Neuron (in vitro differentiated cells): ENCODE data around the gene PPP1R9B.

Experiments used
- H2AFZ ChIP-seq: one replicate; pipeline ENCODE4 v1.6.1; 2013; ENCODE audit warnings: low read depth, mild to moderate bottlenecking, inconsistent platforms, low read length, moderate library complexity
- H3K27me3 ChIP-seq: one replicate; pipeline ENCODE4 v1.6.1; 2013; ENCODE audit warnings: low read length; ENCODE audit not compliant: insufficient read depth
- H3K36me3 ChIP-seq: one replicate; pipeline ENCODE4 v1.6.1; 2013; ENCODE audit warnings: low read length; ENCODE audit not compliant: insufficient read depth
- H3K4me1 ChIP-seq: one replicate; pipeline ENCODE4 v1.6.1; 2013; ENCODE audit warnings: low read length; ENCODE audit not compliant: insufficient read depth
- H3K4me3 ChIP-seq: 2 replicates; pipeline ENCODE4 v1.5.1; 2013; ENCODE audit warnings: mild to moderate bottlenecking, low read length, moderate library complexity
- H3K9me3 ChIP-seq: one replicate; pipeline ENCODE4 v1.6.1; 2013; ENCODE audit warnings: low read length

PPP1R9B gene

DNA sequence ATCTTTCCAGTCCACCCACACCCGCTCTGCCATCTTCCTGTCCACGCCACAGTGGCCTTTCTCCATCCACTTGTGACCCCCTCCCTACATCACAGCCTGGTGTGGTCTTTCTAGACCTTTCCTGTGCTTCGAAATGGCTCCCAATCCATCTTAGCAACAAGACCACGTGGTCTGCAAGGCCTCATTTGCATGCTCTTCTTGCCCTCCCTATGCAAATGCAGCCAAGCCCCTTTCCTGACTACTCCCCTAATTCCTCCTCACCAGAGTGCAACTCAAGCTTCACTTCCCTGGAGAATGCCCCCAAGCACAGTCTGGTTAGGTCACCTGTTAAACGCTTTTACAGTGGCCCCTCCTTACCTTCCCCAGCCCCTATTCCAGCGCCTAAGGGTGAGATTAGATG is 6.1 kb downstream of the PPP1R9B start:
- Histone ChIP-seq H3K36me3 (peaks cover 48% of the 10 kb centered on the region), H3K9me3 (no peaks in the 10 kb centered on the region), H3K4me3 (no peak overlapping the region), H2AFZ (no peak overlapping the region), H3K27me3 (no peaks in the 10 kb centered on the region), H3K4me1 (peaks cover 29% of the 10 kb centered on the region)

DNA sequence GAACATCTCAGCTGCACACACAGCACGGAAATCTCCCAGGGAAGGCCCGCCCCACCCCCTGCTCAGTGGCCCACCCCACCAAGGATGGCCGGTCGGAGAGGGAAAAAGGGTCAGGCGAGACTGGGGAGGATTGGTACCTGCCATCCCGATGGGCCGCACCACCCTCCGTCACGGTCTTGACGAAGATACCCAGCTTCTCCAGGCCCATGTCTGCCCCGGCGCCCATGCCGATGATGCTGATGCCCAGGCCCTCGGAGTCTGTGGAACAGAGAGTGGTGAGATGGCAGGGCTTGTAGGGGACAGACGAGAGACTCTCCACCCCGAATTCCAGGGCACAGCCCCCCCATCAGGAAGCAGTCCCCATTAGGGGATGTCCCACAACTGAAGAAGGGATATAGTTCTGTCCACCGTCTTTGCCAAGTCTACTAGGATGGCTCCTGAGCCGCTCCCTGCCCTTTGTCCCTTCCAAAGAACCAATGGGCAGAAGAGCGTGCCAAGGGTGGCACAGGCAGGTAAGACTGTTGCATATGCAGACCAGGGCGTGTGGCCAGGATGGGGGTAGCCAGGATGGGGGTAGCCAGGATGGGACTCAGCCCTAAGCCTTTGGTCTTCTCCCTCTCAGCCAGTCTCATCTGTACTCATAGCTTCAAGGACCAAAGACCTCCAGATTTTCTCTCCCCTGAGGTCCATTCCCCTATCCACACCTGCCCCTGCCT is 6.9 kb downstream of the PPP1R9B start:
- H3K4me3 ChIP-seq = no peak overlapping the region
- peaks cover 23% of the 10 kb centered on the region for H3K4me1 ChIP-seq
- peaks cover 55% of the 10 kb centered on the region for H3K36me3 ChIP-seq
- no peaks in the 10 kb centered on the region for H3K9me3 ChIP-seq
- no peaks in the 10 kb centered on the region for H3K27me3 ChIP-seq
- no peak overlapping the region for H2AFZ ChIP-seq

DNA sequence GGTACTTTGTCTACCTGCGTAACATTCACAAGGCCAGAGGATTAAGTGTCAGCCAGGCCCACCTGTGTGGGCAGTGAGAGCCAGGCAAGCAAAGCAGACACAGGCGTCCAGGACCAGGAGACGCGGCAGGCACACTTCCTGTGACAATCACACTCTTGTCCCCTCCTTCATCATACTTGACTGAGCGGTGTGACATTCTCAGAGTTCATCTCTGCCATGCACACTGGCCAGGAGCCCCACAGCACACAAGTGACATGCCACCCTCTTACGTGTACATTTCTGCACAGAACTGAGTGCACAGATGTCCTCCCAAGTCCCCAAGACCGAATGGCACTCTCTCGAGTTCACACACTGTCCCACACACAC is 8.7 kb downstream of the PPP1R9B start:
- Histone ChIP-seq H3K4me3 (no peak overlapping the region), H3K9me3 (no peaks in the 10 kb centered on the region), H2AFZ (no peak overlapping the region), H3K36me3 (peaks cover 72% of the 10 kb centered on the region), H3K27me3 (no peaks in the 10 kb centered on the region), H3K4me1 (peaks cover 5% of the 10 kb centered on the region)

DNA sequence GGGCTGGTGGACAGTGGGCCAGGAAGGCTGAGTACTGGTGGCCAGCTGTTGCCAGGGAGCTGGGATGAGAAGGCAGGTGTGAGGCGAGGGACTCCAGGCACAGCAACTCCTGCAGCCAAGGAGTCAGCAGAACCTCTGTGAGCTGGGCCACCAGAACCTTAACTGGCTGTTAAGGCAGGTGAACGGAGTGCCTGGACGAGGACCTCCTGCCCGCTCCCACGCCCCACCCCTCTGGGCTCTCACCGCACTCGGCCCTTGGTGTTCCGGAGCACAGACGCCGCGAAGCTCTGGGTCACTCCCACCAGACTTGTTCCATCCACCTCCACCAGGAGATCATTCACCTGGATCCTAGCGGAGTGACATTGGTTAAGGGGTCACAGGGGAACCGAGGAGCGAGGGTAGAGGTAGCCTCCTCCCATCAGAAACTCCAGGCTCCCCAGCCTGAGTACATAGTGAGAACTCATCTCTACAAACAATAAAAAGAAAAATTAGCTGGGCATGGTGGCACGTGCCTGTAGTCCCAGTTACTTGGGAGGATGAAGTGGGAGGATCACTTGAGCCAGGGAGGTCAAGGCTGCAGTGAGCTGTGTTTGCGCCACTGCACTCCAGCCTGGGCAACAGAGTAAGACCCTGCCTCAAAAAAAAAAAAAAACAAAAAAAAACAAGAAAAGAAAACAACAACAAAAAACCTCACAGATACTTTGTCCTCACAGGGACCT is 9.3 kb downstream of the PPP1R9B start:
- H3K36me3 ChIP-seq = peaks cover 77% of the 10 kb centered on the region
- no peak overlapping the region for H3K4me3 ChIP-seq
- no peaks in the 10 kb centered on the region for H3K4me1 ChIP-seq
- no peaks in the 10 kb centered on the region for H3K27me3 ChIP-seq
- H3K9me3 ChIP-seq = no peaks in the 10 kb centered on the region
- no peak overlapping the region for H2AFZ ChIP-seq

DNA sequence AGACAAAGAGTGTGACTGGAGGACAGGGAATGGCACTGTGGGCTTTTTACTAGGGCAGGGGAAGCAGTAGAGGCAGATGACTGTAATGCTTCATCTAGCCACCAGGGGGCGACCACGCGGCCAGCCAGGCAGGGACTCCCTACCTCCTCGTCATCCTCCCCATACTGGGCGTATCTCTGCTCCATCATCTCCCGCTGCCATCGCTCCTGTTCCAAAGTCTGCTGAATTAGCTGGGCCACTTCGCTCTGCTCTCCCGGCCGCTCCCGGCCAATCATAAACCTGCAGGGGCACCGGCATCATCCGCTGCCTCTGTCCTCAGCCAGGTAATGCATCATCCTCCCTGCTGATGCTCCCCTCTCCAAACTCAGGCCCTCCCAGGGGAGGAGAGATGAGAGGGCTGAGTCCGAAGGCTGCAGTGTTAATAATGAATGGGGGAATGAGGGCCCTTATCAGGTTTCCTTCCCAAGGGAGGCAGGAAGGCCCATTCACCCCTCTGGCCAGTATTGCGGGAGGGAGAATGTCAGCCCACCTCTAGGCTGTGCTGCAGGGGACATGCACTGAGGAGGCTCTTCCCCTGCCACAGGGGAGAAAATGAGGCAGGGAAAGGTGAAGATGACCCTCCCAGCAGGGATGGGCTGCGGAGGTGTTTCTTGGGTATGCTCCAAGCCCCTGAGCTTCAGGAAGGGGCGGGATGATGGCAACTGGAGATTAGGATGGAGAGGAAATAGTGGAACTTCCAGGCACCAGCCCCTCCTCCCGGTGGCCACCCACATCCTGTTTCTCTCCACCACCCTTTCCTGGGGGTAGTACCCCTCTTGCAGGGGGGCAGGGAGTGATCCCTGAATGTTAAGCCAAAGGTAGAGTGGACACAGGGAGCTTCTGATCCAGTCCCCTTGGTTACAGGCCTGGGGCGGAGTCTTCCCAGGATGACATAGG is 10.3 kb downstream of the PPP1R9B start:
- no peaks in the 10 kb centered on the region for H3K27me3 ChIP-seq
- no peaks in the 10 kb centered on the region for H3K9me3 ChIP-seq
- H3K4me3 ChIP-seq = no peak overlapping the region
- H2AFZ ChIP-seq = no peak overlapping the region
- H3K4me1 ChIP-seq = no peaks in the 10 kb centered on the region
- peaks cover 85% of the 10 kb centered on the region for H3K36me3 ChIP-seq

DNA sequence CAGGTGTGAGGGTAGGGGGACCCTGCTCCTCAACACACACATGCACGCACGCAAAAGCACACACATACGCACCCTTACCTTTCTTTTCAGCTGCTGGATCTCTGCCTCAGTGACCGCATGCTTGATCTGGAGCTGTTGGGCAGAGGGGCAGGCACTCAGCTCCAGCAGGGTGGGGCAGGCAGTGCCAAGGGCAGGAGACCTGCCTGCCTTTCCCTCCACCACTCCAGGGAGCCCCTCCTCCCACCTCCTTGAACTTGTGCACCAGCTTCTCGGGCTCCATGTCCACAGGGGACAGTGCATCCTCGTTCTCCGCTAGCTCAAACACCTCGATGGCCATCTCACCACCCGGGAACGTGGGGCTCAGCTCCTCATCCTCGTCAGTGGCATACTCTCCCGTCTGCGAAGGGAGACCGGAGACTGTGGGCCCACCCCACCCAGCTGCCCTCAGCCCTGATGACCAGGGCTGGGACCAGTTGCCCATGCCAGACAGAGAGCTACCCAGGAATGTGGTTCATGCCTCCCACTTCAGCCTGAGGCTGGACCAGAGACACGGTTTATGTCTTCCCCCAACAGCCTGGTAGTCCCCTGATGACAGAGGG is 11.2 kb downstream of the PPP1R9B start:
- H3K4me3 ChIP-seq = no peak overlapping the region
- peaks cover 1% of the 10 kb centered on the region for H3K4me1 ChIP-seq
- H3K9me3 ChIP-seq = no peaks in the 10 kb centered on the region
- H2AFZ ChIP-seq = no peak overlapping the region
- H3K27me3 ChIP-seq = no peaks in the 10 kb centered on the region
- peaks cover 83% of the 10 kb centered on the region for H3K36me3 ChIP-seq

DNA sequence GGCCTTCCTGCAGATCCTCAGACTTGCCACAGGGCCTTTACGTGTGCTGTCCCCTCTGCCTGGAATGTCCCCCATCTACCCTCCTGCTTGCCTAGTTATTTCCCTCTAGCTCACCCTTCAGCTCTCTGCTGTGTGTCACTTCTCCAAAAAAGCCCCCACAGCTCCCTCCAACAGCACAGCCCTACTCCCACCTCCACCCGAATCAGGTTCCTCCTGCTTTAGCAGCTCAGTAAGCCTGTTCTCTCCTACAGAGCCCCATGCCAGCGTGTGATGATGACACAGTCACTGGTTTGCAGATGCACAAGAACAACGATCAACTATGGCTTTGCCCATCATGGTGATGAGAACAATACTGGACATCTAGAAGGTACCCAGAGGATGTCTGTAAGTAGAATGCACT is 13.4 kb downstream of the PPP1R9B start:
- no peak overlapping the region for H3K4me3 ChIP-seq
- no peak overlapping the region for H2AFZ ChIP-seq
- no peaks in the 10 kb centered on the region for H3K27me3 ChIP-seq
- H3K36me3 ChIP-seq = peaks cover 62% of the 10 kb centered on the region
- peaks cover 3% of the 10 kb centered on the region for H3K4me1 ChIP-seq
- no peaks in the 10 kb centered on the region for H3K9me3 ChIP-seq

DNA sequence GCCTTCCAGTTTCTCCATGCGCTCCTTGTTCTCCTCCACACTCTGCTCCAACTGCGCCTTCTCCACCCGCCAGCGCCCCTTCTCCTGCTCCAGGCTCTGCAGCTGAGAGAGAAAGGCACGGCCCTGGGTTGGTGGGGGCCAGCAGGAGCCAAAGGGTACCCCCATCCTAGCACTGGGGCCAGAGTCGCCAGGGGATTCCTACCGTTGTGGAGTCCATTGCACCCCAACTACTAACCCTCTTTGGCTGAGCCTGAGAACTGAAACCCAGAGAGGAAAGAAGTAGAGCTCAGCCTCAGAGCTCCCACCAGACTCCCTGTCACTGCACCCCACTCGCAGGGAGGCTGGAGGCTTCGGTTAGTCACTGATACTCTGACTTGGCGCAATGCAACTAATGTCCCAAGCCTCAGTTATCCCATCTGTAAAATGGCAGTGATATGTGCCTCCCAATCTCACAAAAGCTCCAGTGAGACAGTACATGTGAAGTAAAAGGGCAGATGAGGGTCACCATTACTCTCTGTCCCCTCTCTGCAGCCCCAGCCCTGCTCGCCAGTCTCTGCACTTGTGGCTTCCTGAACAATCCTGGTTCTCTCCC is 14.3 kb downstream of the PPP1R9B start:
- H3K9me3 ChIP-seq = no peaks in the 10 kb centered on the region
- H3K4me3 ChIP-seq = no peak overlapping the region
- H2AFZ ChIP-seq = no peak overlapping the region
- H3K36me3 ChIP-seq = peaks cover 56% of the 10 kb centered on the region
- peaks cover 3% of the 10 kb centered on the region for H3K4me1 ChIP-seq
- no peaks in the 10 kb centered on the region for H3K27me3 ChIP-seq

DNA sequence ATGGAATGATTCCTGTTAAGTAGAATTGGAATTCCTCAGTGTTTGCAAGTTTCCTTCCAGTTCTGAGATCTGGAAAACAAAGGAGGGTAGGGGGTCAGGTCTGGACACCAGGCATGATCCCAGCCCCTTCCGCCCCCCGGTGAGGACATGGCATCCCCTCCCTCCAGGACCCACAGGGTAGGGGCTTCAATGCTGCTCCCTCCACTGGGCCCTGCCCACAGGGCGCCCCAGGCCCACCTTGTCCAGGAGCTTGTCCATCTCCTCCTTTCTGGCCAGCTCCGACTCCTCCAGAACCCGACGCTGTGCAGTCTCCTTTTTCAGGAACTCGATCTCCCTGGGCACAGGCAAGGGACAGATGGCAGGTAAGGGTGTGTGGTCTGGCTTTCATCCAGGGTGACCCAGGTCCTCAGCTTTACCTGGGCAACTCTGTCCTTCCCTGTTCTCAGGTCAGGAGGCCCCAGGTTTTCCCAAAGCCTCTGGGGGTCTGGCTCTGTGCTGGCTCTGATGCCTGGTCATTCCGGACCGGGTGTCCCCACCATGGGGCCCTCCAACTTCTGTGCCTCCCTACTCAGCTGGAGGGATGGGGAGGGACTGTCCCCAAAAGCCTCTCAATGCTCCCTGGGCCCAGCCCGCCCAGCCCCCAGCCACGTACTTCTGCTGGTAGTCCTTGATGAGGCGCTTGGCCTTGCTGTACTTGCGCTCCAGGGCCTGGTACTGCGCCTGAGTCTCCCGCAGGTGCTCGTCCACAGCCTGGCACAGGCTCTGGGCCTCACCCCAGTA is 15.0 kb downstream of the PPP1R9B start:
- Histone ChIP-seq H3K9me3 (no peaks in the 10 kb centered on the region), H3K4me3 (no peak overlapping the region), H2AFZ (no peak overlapping the region), H3K27me3 (no peaks in the 10 kb centered on the region), H3K4me1 (peaks cover 9% of the 10 kb centered on the region), H3K36me3 (peaks cover 50% of the 10 kb centered on the region)

DNA sequence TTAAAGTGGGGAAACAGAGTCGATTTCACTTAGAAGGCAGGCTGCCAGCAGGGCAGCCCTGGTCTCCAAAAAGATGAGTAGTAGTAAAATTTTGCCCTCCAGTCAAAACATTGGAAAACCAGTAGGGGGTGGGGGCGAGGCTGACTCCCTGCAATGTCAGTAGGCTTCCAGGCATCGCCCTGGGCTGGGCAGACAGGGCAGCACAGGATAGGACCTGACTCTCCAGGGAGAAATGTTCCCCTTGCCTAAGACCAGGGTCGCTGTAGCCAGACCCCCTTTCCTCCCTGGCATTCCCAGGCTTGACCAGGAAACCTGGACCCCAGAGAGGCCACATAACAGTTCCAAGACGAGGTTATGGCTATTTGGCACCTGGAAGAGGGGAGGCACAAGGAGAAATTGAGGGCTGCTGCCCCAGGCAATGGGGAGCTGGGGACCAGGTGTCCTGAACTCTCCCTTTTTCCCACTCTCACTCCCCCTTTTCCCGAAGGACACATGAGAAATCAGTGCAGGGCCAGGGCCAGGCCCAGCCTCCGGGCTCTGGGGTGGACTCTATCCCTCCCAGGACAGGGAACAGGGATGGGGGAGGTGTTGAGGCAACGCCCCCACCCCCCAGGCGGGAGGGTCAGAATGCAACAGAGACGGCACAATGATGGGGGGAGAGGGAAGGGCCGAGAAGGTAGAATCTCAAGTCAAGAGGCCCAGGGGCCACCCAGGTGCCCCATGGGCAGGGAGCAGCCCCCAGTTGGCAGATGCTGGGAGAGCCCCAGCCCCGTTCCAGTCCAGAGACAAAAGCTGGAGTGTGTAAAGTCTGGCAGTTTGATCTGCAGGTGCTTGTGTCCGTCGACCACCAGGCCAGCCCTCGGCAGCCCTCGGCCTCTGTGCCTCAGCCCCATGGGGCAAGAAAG is 16.0 kb downstream of the PPP1R9B start:
- Histone ChIP-seq H3K27me3 (no peaks in the 10 kb centered on the region), H3K4me3 (no peak overlapping the region), H3K36me3 (peaks cover 42% of the 10 kb centered on the region), H2AFZ (no peak overlapping the region), H3K9me3 (no peaks in the 10 kb centered on the region), H3K4me1 (peaks cover 9% of the 10 kb centered on the region)

DNA sequence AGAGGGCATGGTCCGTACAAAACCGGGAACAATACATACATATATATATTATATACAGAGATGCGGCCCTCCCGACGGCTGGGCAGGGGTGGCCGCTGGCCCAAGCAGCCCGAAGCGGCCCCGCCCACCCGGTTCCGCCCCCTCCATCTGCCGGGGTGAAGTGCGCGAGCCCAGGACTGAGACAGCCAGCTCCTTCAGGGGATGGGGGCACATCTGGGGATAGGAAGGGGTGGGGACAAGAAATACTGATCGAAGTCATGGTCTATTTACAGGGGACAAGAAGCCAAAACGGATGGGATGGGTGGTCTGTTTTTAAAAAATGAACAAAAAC is 16.7 kb downstream of the PPP1R9B start:
- Histone ChIP-seq H3K4me1 (peaks cover 12% of the 10 kb centered on the region), H3K27me3 (no peaks in the 10 kb centered on the region), H3K4me3 (no peak overlapping the region), H2AFZ (no peak overlapping the region), H3K36me3 (peaks cover 35% of the 10 kb centered on the region), H3K9me3 (no peaks in the 10 kb centered on the region)
